HL-60 (cell line): ENCODE results near the gene RERE.

Source experiments
- CTCF ChIP-seq: IDR thresholded peaks from one replicate; pipeline ENCODE4 v1.5.1; 2011; ENCODE audit warnings: low read length, control low read depth, inconsistent platforms; ENCODE audit not compliant: insufficient read depth
- POLR2AphosphoS5 ChIP-seq: IDR thresholded peaks from 2 replicates; pipeline ENCODE4 v1.6.1; 2012; ENCODE audit warnings: low read depth
- REST ChIP-seq: IDR thresholded peaks from 2 replicates; pipeline ENCODE4 v1.6.1; 2012; ENCODE audit warnings: low read depth; ENCODE audit not compliant: insufficient replicate concordance

- TF ChIP-seq CTCF = no peak
- TF ChIP-seq POLR2AphosphoS5 = no peak
- no peak for TF ChIP-seq REST
These were observed 435.4 kb downstream of the RERE start for GRCh38 chr1:8382051-8382505.
